Measurements from ENCODE around the gene CEP72.
"Not testable (repeated sequence)": the region's sequence is repeated elsewhere in the genome, so short reads cannot be mapped to it uniquely, and the experiment has no call there.

DNA sequence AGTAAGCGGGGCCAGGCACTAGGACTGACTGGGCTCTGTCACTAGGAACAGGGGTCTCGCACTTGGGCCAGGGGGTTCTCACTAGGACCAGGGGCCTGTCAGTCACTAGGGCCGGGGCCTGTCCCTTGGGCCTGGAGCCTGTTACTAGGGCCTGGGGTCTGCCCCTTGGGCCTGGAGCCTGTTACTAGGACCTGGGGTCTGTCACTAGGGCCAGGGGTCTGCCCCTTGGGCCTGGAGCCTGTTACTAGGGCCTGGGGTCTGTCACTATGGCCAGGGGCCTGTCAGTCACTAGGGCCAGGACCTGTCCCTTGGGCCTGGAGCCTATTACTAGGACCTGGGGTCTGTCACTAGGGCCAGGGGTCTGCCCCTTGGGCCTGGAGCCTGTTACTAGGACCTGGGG lies 70.1 kb downstream of the CEP72 start:
- TF ChIP-seq, protein P1, sequence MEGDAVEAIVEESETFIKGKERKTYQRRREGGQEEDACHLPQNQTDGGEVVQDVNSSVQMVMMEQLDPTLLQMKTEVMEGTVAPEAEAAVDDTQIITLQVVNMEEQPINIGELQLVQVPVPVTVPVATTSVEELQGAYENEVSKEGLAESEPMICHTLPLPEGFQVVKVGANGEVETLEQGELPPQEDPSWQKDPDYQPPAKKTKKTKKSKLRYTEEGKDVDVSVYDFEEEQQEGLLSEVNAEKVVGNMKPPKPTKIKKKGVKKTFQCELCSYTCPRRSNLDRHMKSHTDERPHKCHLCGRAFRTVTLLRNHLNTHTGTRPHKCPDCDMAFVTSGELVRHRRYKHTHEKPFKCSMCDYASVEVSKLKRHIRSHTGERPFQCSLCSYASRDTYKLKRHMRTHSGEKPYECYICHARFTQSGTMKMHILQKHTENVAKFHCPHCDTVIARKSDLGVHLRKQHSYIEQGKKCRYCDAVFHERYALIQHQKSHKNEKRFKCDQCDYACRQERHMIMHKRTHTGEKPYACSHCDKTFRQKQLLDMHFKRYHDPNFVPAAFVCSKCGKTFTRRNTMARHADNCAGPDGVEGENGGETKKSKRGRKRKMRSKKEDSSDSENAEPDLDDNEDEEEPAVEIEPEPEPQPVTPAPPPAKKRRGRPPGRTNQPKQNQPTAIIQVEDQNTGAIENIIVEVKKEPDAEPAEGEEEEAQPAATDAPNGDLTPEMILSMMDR (IDR thresholded peaks at IDR 0.05; ENCODE audit: borderline replicate concordance, extremely low read depth, low read length, poor library complexity, severe bottlenecking), result not testable (repeated sequence)
- not testable (repeated sequence) for TF ChIP-seq EZH2 (IDR thresholded peaks at IDR 0.05; ENCODE audit: borderline replicate concordance, low read depth, low read length, severe bottlenecking)
